Ramos (cell line): ENCODE data around the gene RASIP1.
"Not testable (repeated sequence)": the region's sequence is repeated elsewhere in the genome, so short reads cannot be mapped to it uniquely, and the experiment has no call there.

Experiments
- in situ Hi-C: fragments of 300-500 bp; cut with MboI; formaldehyde crosslinking; loops from one replicate; pipeline ENCODE4 v1.14.3; 2022; ENCODE audit warnings: low sequenced_read_pairs; ENCODE audit not compliant: unreplicated experiment

The RASIP1 gene

DNA sequence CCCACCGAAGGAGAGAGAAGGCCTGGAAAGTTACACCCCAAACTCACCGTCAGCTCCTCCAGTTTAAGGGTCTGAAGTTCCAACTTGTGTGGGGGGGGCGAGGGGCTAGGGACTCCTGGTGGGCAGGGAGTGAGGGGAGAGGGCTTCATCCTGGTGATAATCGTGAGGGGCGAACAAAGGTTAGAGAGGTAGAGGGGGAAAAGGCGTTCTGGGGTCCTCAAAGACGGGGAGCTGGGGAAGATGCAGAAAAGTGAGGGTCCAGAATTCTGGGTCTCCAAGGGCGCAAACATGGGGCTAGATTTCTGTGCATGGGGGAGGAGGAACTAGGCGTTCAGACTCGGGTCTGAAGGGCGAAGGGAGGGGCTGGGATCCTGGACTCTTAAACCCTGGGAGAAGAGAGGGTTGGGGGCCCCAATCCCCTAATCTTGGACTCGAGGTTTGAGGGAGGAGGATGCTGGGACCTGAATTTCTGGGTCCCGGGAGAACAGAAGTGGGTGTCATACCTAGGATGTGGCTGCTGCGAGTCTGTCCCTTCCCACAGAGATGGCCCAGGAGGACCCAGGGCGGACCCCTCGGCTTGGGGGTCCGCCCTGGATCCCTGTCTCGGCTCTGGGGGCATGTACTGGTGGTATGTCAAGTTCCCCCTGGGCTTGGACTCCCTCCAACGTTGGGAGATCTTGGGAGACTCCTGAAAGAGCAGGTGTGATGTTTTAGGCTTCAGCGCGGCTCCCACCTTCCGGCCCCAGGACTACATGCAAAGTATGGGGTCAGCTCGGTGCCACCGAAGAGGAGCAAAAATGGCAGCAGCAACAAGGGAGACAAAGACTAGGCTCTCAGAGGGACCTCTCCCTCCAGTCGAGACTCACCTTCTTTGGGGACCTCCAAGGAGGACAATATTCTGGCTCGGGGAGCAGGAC lies 25.4 kb downstream of the RASIP1 start:
- in situ Hi-C loops: no loop called here

DNA sequence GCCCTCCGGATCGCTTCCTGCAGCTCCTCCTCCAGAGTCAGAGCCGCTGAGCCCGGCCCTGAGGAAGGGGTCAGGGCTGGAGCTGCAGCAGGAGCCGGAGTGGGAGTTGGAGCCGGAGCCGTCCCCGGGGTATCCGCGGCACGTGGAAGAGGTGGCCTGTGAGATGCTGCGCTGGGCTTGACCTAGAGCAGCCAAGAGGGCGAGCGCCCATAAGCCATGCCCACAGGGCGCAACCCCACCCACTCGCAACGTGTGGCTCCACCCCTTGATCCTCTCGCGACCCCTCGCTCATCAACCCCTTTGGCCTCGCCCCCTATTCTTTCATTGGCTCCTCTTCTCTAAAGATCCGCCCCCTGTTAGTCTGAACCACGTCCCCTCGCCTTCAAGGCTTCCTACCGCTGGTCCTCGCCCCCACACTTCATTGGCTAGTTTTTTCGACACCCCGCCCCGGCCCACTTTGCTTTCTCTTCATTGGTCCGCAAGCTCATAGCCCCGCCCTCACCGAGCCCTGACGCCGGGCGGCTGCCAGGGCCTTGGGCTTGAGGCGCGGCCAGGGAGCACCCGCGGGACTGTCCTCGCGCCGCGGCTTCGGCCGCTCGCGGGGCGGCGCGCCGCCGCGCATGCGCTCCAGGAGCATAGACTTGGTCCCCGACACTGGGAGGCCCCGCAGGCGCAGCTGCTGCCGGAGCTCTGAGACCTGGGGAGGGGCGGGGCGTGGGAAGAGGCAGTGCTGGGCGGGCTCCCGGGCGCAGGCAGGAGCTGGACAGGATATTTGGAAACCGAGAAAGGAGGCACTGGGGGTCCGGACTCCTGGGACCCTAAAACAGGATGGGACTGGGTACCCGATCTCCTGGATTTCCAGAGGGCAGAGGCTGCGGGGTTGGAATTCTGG lies 26.3 kb downstream of the RASIP1 start:
- in situ Hi-C loops: no loop called here

DNA sequence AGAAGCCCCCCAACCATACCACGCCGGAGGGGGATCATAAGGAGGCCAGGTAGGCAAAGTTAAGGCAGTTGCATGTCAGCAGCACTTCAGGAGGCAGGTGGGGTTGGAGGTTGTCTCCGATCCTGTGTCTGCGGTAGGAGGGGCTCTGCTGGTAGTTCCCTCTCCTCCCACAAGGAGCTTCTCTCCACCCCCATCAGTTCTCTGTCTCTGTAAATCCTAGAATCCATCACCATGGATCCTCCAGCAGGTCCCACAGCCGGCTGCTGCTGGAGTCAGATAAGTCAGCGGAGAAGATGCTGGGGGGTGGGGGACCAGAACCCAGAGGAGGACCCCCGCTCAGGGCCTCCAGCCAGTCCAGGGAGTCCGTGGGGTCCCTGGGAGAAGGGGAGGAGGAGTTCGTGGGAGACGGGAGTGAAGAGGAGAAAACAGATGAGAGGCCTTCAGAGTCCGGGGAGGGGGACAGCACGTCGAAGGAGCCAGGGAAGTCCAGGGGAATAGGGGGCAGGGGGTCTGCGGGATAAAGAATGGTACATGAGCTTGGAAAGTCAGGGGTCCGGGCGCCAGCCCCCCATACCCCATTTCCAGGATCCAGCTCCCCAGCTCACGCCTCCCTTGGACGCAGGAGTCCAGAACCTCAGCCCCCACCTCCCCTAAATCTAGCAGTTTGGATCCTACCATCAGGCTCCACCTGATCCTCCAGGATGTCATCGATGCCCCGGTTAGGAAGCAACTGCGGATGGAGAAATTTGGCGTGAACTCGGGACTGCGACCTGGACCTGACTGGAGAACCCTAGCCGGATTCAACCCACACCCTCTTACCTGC lies 27.2 kb downstream of the RASIP1 start:
- in situ Hi-C loops: no loop called here

DNA sequence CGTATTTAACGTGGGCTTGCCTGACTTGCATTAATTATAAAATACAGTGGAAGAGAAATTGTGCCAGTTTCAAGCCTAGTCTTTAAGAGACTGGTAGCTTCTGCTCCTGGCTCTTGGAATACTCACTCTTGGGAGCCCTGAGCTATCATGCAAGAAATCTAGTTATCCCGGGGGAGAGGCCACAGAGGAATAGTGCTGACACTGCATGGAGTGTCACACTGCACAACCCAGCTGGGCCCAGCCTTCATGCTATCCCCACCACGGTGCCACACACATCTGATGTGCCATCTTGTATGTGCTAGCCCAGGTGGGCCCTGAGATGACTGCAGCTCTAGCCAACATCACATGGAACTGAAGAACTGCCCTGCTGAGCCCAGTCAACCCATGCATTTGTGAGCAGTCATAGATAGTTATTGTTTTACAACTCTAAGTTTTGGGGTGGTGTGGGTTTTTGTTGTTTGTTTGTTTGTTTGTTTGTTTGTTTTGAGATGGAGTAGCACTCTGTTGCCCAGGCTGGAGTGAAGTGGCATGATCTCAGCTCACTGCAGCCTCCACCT lies 29.2 kb downstream of the RASIP1 start:
- in situ Hi-C loops: no loop called here

DNA sequence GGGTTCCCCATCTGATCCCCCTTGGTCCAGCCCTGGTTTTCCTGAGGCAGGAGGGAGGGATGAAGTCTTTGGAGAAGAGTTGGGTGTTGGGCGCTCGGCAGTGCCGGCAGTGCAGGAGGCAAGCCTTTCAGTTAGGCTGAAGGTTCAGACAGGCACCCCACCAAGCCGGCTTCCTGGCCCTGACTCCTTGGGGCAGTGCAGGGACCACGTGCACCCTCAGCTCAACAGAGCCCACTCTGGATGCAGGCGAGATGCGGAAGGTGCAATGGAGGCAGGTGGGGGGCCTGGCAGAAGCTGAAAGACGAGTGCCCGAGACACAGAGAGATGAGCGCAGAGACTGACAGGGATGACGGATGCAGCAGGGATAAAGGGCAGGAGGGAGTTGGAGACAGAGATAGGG lies 31.9 kb downstream of the RASIP1 start:
- in situ Hi-C loops: no loop called here

DNA sequence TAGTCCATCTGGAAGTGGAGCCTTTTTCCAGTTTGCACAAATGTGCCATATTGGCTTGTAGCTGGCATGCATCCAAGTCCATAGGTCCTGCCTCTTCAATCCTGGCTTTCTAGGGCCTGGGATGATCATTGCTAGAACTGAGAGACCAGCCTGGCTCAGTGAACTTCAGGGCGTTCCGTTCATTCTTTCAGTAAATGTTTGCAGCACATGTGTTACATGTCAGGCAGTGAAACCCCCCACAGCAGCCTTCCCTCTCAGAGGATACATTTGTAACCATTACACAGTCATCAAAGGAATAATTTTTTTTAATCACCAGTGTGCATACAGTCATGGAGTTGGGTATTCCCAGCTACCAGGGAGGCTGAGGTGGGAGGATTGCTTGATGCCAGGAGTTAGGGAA lies 35.0 kb downstream of the RASIP1 start:
- in situ Hi-C loops: no loop called here

DNA sequence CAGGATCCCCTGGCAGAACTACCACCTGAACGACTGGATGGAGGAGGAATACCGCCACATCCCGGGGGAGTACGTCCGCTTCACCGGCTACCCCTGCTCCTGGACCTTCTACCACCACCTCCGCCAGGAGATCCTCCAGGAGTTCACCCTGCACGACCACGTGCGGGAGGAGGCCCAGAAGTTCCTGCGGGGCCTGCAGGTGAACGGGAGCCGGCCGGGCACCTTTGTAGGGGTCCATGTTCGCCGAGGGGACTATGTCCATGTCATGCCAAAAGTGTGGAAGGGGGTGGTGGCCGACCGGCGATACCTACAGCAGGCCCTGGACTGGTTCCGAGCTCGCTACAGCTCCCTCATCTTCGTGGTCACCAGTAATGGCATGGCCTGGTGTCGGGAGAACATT lies 37.1 kb downstream of the RASIP1 start:
- in situ Hi-C loops: no loop called here

DNA sequence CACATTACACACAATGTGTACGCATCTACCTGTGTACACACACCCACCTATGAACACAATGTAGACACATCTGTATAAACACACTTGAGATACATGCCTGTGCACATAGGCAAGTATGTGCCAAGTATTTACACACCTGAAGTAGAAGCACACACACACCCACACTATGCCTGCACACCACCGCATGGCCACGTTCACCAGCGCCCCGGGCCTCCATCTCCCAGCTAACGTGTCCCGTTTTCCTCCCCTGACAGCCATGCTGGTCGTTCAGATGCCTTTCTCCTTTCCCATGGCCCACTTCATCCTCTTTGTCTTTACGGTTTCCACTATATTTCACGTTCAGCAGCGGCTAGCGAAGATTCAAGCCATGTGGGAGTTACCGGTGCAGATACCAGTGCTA lies 37.7 kb downstream of the RASIP1 start:
- in situ Hi-C loops: no loop called here

DNA sequence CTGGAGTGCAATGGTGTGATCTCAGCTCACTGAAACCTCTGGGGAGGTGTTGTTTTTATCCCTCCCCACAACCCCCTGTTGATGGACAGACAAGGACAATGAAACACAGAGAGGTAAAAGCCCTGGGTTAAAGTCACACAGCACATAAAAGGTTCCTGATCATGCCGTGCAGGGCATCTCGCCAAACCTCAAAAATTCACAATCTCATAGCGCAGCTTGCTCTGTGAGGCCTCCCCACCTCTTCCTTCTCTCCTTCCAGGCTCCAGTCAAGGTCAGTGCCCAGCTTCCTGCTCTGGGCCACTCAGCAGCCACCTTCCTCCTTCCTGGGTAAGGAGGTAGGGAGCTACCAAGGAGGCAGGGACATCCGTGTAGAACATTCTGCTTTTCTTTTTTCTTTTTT lies 42.4 kb downstream of the RASIP1 start:
- in situ Hi-C loops: no loop called here

DNA sequence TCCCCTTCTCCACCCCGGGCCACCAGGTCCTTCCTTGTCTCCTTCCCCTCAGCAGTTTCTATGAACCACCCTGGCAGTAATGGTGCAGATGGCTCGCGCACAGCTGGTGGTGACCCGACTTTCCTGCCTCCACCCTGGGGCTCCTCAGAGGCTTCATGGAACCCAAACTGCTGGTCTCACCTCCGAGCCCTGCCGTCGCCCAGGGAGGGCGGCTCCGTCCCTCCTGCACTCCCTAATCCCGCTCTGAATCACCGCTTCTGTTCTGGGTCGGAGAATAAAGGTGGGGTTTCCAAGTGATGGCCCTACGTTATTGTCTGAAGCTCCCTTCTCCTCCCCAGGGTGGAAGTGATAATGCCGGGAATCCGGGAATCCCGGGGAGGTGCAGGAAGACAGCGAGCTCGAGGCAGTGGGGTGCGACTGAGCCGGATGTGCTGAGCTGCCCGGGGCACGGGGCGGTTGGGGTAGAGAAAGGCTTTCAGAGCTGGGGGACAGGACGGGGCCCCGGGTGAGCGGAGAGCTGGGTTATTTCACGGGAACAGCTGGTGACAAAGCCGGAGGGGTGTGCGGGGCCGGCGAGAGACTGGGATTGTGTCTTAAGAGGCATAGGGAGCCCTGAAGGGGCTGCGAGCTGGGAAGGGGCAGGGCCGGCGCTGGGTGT lies 43.9 kb downstream of the RASIP1 start:
- in situ Hi-C loops: no loop called here

DNA sequence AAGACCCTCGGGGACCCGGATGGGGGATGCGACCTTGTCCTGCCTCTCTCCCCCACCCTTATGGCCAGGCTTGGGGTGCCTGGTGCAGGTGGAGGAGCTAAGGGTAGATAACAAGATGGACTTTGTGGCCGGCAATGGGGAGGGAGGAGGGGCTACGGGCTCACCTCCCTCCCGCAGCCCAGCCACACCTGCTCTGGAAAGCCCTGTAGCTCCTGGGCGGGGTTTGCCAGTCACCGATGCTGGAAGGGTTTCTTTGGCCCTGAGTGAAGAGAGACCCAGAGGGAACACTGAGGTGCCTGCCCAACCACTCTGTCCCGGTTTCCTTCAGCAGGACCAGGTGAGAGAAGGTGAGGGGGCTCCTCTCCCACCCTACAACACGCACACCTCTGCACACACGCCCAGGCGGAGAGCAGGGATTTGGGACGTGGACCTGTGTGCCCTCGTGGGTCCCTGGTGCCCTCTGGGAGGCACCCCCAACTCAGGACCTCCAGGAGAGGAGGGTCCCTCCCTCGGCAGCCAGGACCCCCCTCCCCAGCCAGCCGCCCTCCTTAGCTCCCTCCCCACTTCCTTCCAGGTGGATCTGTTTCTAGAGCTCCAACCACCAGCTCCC lies 44.6 kb downstream of the RASIP1 start, which contains the start of gene FUT2:
FUT2 (plus strand) TSS at position 229 of the 610 bp plus-strand sequence. CDS start 6,986 bp downstream, outside the sequence.
- in situ Hi-C loops: no loop called here

DNA sequence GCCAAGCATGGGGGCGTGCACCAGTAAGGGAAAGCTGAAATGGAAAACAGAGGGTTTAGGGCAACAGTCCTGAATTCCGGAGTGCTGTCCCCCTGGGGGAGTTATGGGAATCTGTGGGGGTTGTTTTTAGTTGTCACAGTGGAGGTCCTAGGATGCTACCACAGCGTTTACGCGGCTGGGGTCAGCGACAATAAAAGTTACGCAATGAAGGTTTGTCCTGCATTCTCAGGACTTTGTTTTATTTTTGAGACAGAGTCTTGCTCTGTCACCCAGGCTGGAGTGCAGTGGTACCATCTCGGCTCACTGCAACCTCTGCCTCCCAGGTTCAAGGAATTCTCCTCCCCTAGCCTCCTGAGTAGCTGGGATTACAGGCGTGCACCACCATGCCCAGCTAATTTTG lies 46.8 kb downstream of the RASIP1 start:
- in situ Hi-C loops: not testable (repeated sequence)

DNA sequence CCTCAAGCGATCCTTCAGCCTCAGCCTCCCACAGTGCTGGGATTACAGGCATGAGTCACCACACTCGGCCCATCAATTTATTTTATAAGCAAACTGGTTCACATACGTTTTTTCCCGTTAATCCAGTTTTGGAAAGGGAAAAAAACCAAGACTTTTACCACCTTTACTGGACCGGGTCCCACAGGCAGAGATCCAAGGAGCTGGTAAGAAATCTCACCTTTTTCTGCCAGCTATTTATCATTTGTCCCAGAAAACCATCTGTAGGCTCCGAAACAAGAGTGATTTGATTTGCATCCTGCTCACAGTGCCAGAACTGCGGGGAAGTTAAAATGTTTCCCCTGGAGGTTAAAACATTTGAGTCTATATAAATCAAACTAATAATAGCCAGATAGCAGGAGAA lies 51.0 kb downstream of the RASIP1 start:
- in situ Hi-C loops: no loop called here

DNA sequence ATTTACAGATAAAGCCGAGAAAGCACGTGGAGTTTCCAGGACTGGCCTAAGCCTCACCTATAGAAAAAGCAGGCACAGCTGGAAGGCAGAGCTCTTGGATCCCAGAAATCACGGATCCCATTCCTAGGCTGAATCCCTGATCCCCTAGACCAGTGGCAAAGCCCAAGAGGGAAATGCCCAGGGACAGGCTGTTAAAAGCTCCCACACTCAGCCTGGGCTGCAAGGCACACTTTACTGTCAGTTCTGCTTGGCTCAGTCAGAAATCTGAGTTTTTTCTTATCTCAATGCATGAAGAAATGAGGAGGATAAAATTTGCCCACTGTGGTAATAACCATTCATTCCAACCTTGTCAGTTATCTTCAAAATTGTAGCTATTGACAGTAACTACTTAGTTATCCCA lies 52.6 kb downstream of the RASIP1 start:
- in situ Hi-C loops: no loop called here

DNA sequence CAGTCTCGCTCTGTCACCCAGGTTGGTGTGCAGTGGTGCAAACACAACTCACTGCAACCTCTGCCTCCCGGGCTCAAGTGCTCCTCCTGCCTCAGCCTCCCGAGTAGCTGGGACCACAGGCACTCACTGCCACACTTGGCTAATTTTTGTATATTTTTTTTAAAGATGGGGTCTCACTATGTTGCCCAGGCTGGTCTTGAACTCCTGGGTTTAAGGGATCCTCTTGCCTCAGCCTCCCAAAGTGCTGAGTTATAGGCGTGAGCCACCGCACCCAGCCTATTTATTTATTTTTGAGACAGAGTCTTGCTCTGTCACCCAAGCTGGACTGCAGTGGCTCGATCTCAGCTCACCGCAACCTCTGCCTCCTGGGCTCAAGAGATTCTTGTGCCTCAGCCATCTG lies 53.8 kb downstream of the RASIP1 start:
- in situ Hi-C loops: not testable (repeated sequence)

DNA sequence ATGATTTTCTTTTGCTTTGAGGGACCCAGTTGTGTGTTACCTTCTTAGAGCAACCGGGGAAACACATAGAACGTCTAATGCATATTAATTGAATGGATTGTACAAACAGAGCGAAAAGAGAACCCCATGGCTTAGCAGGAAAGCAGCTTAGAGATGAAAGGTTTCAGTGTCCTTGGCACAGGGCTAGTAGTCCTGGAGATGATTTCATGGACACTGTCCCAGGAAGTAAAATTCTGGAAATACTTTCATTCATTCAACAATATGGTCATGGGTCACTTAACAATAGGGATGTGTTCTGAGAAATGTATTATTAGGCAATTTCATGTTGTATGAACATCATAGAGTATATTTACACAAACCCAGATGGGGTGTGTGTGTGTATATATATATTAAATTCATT lies 54.3 kb downstream of the RASIP1 start:
- in situ Hi-C loops: no loop called here

DNA sequence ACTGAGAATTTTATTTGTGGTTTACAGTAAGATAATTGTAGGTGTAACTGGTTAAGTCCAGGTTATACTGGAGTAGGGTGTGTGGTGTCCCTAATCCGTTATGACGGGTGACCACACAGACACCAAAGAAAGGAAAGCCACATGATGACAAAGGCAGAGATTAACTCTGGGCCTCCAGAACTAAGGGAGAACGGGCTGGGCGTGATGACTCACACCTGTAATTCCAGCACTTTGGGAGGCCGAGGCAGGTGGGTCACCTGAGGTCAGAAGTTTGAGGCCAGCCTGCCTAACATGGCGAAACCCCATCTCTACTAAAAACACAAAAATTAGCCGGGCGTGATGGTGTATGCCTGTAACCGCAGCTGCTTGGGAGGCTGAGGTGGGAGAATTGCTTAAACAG lies 54.8 kb downstream of the RASIP1 start:
- in situ Hi-C loops: no loop called here

DNA sequence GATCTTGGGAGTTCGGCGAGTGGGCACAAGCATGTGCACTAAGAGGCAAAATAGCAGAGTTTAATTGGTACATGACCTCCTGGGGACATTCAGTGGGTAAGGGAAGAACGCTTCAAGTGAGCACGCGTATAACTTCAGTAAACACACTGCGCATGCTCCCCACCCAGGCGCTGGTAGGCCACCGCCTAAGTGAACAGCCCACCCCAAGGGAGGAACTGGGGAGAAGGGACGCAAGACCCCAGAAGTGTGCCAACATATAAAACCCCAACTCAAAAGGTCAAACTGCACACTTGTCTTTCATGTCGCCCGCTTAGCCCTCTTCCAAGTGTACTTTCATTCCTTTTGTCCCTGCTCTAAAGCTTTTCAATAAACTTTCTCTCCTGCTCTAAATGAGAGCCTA lies 57.1 kb downstream of the RASIP1 start:
- in situ Hi-C loops: no loop called here

DNA sequence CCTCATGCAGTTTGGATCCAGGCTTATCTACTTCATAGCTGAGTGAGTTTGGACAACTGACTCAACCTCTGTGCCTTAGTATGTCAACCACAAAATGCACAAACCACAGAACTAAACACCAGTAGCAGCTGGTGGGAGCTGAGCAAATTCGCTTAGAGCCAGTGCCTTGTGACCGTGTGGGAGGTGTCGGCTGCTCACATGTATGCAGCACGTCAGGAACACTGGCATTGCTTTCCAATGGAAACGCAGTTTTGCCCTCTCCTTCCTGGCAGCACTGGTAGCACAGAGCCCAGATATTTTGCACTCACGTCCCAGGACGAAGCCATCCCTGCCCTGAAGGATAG lies 59.3 kb downstream of the RASIP1 start:
- in situ Hi-C loops: no loop called here
